Dermis microvascular lymphatic vessel endothelial cell (primary cell): ENCODE measurements around the gene EXOC3L1. TPM values are rescaled to one million over a fixed set of nuclear protein-coding genes. Genes with fewer than 3 reads are reported as not detected.
A peak's percentile ranks its signal among the peaks of the same experiment; 100 is the strongest.

Experiments
- DNase-seq, 2 donors: peaks; one replicate each; pipeline versions ENCODE4 v3.0.0 to v3.0.0-alpha.2; 2010; ENCODE audit warnings: low read depth in 2 of 2
- total RNA-seq: library from RNA; depleted of rRNA; stranded (reverse); fragments of >200 nt; gene quantifications from 2 replicates; pipeline ENCODE4 v1.2.1, GENCODE V29; 2014

Gene EXOC3L1
- total RNA-seq, 1 donor from 2014 or later: 38.8 TPM

DNA sequence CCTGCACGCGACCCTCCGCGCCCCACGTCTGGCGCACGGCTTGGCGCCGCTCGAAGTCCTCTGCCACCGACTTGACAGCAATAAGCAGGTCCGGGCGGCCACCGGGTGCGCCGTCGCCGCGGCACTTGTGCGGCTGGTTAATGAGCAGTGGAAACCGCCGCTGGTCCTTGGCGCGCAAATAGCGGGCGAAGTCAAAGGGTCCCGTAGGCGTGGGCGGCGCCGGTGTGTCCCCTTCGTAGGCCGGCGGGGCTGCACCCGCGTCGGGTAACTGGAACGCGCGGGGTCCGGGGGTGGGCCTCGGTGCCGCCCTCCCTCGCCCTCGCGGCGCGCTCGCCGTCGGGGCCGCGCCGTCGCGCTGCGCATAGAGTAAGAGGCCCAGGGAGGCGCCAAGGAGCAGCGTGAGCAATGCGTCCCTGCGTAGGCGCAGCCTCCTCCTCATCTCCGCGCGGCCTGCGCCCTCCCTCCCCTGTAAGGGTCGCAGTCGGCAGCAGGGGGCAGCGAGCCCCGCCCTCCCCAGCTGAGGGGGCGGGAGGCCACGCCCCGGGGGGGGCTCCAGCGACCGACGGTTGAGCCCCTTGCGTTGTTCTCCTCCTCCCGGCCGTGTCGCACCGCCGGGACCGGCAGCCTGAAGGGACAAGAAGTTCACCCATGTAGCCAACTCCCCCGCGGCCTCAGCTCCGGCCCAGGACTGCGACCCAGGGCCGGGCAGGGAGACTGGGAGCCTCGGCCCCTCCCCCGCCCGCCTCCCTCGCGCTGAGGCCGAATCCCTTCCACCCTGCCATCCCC lies 39.7 kb downstream of the EXOC3L1 start:
- DNase-seq: peak in 1 of 2 donors; percentile 44

DNA sequence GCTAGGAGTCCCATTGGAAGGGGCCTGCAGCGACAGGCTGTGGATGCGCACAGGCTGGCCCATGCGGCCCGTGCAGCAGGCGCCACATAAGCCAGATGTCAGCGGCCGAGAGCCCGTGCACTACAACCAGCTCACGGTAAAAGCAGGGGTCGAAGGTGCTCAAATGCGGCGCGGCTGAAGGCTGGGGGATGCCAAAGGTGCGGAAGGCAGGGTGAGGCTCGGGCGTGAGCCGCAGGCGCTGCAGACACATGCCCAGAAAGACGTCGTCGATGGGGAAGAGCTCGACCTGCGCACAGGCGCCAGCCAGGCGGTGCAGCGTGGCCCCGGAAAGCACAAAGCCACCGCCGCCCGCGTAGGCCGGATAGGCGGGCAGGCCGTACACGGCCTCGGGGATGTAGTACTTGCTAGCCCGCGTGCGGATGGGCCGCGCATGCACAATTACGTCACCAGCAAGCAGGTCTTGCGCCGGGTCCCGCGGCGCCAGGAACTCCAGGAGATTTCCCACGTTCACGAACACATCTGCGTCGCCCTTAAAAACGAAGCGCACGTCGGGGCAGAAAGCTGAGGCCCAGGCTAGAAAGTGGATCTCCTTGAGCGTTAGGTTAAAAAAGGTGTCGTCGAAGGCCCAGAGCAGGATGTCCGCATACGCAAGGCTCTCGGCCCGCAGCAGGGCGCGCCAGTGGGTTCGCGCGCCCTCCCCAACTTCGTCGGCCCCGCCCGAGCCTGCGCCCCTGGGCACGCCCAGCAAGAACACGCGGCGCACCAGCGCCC lies 40.5 kb downstream of the EXOC3L1 start:
- no peak for DNase-seq

DNA sequence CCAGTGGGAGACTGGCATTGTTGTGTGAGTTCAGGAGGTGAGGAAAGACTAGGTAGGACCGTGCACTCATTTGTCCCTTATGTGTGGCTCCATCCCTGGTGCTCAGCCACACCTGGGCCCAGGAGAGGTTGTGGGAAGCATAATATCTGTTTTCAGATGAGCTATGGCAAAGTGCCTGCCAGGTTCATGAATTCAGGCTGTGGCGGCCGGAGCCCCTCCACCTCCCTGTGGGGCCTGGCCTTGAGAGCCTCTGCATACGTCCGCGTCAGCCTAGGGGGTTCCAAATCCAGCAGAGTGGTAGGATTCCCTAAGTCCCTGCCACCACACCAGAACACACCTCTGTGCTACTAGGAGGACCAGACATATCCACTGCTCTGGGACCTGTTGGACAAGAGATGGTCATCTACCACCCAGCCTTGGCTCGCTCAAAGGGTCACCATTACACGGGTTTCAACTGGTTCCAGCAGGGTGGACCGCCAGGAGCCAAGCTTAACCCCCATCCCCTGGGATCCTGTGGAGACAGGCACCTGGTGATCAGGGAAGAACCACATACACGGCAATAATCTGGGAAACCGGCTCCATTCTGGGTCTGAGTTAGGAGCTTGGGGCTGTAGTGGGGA lies 41.2 kb downstream of the EXOC3L1 start:
- DNase-seq: no peak

DNA sequence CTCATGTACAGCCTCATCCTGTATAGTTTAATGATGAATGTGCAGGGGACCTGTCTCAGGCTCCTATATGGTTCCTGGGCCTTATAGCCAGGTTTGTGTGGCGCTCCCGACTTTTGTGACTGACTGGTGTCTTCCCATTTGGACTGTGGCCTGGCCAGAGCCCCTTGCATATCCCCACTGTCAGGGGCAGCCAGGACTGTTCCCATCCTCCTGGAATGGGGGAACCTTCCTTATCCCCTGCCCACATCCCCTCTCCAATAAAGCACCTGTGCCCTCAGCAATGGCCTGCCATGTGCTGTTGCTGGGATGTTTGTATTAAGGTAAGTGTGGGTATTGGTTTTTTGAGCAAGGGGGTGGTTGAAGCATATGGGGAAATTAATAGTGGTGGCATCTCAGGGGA lies 41.7 kb downstream of the EXOC3L1 start:
- DNase-seq: no peak

DNA sequence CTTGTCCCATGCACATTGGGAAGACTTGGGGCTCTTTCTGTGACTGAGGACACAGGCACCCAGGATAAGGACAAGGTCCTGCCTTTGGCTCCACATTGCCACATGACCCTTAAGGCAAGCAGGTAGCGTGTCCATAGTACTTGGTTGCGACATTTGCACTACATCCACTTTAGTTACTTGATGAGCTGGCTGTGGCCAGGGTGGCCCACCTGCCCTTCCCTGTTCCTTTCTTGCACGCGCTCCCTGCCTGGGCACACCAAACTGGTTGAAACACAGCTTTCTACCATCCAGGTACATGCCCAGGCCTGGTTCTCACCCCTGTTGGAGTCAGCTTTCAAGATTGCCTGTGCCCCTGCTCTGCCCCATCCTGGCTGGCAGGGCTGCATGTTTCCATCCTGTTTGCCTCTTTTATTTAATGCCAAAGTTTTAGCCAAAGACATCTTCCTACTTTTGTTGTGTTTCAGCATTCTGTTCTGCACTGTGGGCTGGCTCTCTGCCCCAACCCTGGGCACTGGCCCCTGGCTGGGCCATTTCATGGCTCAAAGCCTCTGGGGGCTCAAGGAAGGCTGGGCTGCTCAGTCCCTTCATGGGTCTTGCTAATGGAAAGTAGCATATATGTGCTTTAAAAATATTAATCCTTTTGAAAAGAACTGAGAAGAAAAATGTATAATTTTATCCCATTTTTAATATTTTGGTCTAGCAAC lies 42.3 kb downstream of the EXOC3L1 start:
- DNase-seq: no peak

DNA sequence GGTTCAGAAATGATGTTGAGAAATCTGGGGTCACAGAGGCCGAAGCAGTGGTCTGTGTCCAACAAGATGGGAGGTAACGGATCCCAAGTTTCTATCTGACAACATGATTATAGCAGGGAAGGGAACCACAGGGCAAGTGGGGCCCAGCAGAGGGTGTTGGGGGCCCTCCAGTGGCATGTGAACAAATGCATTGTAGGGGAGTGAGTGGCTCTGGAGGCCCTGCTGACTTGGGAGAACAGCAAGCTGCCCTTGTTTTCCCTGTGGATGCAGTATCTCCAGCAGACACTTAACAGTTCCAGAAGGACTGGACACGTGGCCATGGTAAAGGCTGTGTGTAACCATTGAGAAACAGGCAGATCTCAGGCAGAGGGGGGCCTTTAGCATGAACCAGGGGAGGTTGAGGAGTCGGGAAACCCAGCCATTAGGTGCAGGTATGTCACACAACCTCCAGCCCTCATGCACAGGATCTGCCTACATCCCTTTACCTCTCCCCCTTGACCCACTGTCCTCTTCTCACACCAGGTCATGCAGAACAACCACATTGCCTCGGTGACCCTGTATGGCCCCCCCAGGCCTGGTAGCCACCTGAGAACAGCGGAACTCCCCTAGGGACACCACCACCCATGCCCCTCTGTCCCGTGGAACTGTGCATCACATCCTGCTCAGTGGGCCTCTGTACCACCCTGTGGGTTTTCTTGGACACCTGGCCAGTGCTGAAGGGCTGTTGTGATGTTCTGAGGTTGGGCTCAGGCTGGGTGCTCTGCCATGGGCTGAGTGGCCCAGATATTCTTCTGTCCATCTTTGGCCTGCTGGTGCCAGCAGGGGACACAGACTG lies 43.2 kb downstream of the EXOC3L1 start:
- DNase-seq: no peak

DNA sequence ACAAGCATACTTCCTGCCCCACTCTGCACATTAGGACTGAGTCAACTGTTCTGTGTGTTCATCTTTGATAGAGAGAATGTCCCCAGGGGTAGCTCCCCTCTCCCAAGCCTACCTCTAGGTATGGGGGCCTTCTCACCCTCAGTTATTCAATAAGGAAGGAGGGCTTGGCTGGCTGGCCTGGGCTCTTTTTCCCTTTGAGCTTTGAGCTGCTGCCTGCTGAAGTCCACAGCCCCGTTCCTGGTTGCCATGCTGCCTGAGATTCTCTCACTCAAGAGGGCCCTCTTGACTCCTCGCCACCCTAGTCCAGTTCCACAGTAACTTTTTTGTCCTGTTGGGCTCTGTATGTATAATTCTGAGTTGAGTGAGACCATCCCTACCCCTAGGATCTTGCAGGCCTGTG lies 44.2 kb downstream of the EXOC3L1 start:
- no peak for DNase-seq

DNA sequence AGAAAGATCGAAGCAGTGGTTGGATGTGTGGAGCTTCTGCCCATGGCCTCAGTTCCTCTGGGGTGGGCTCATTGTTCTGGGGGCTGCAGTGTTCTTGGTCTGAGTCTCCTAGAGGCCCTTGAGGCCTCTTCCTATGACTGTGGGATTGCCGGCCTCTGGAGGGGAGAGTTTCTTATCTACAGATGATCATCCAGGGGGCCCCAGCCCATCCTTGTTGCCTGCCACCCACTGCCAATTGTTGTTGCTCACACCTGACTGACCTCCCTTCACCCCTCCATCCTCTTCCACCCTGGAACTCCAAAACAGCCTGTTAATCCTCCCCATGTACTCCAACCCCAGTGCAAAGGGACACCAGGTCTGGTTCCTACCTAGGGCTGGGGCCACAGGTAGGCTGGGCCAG lies 45.0 kb downstream of the EXOC3L1 start:
- DNase-seq: no peak

DNA sequence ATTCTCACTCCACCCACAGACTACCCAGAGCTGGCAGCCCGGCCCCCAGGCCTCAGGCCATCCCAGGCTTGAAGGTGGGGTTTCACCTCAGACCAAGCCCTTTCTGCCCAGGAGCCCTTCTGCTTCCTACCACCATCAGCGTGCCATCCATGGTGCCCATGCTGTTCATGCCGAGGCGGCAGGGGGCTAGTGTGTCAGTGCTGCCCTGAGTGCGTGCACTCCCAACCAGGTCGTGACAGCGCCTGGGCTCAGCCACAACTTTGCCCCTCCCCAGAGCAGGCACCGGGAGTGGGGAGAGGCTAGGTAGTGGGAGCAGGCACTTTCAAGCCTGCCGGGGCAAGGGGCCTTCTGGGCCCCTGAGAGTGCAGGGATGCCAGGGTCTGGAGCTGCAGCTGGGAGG lies 47.6 kb downstream of the EXOC3L1 start:
- no peak for DNase-seq

DNA sequence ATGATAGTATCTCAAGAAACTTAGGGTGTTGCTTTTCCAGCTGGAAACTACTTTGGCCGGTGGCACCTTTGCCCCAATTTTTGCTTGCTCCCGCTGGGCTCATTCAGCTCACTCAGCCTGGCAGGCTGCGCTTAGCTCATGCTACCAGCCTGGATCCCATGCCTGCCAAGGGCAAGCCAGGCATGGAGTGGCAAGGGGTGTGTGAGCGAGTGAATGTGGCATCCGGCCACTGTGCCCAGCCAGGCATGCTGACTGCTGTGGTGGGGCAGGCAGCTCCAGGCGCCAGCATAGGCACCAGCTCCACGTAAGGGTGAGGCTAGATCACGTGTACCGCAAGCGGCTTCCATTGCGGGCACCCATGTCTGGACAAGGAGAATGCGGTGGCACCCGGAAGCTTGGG lies 48.5 kb downstream of the EXOC3L1 start:
- no peak for DNase-seq

DNA sequence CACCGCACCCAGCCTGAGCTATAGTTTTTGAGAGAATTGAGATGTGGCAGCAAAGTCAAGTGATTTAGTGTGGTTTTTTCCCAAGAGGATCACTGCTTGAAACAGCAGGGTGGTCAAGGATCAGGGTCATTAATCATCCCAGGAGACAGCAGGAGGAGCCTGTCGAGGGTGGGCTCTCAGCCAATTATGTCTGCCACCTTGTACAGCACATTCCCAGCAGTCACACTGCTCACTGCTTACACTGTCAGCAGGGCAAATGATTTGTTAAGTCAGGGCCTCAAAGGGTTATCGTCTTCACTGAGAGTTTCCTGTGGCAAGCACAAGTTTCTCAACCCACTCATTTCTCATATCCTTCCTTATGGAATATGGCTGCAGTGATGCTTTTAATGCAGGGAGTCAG lies 52.3 kb downstream of the EXOC3L1 start:
- peak in 1 of 2 donors; percentile 79 for DNase-seq

Other genes with a start within 250 kb of the EXOC3L1 start
- gene CES3, start 228.9 kb downstream of the EXOC3L1 start, total RNA-seq: not detected in 2 replicates
- 1.0 and 1.6 TPM in 2 replicates for gene CES4A, start 201.5 kb downstream of the EXOC3L1 start, total RNA-seq
- gene CBFB, start 161.0 kb downstream of the EXOC3L1 start, total RNA-seq: 44.8 and 51.1 TPM in 2 replicates
- 9.6 and 15.0 TPM in 2 replicates for gene PHAF1, start 80.2 kb downstream of the EXOC3L1 start, total RNA-seq
- 2.4 and 6.3 TPM in 2 replicates for gene B3GNT9, start 39.1 kb downstream of the EXOC3L1 start, total RNA-seq
- 12.1 and 17.2 TPM in 2 replicates for gene TRADD, start 30.2 kb downstream of the EXOC3L1 start, total RNA-seq
- gene FBXL8, start 30.2 kb downstream of the EXOC3L1 start, total RNA-seq: 4.2 and 7.1 TPM in 2 replicates
- gene HSF4, start 25.4 kb downstream of the EXOC3L1 start, total RNA-seq: 0.77 and 1.1 TPM in 2 replicates
- 5.8 and 6.8 TPM in 2 replicates for gene NOL3, start 19.6 kb downstream of the EXOC3L1 start, total RNA-seq
- gene MATCAP1, start 6.2 kb downstream of the EXOC3L1 start, total RNA-seq: 6.7 and 8.1 TPM in 2 replicates
- 58.8 and 64.5 TPM in 2 replicates for gene E2F4, start 2.0 kb upstream of the EXOC3L1 start, total RNA-seq
- gene ELMO3, start 9.0 kb upstream of the EXOC3L1 start, total RNA-seq: 0.64 and 1.0 TPM in 2 replicates
- 23.6 and 28.1 TPM in 2 replicates for gene TMEM208, start 37.0 kb upstream of the EXOC3L1 start, total RNA-seq
- gene FHOD1, start 57.3 kb upstream of the EXOC3L1 start, total RNA-seq: 15.0 and 18.2 TPM in 2 replicates
- 0.39 and 0.51 TPM in 2 replicates for gene SLC9A5, start 58.8 kb upstream of the EXOC3L1 start, total RNA-seq
- gene PLEKHG4, start 89.4 kb upstream of the EXOC3L1 start, total RNA-seq: 9.2 and 11.6 TPM in 2 replicates
- under 0.01 TPM in 1 of 2 replicates, not detected in the other for gene KCTD19, start 136.6 kb upstream of the EXOC3L1 start, total RNA-seq
- under 0.01 and 0.13 TPM in 2 replicates for gene LRRC36, start 136.7 kb upstream of the EXOC3L1 start, total RNA-seq
- under 0.01 TPM in 2 replicates for gene TPPP3, start 203.4 kb upstream of the EXOC3L1 start, total RNA-seq
- gene ZDHHC1, start 226.3 kb upstream of the EXOC3L1 start, total RNA-seq: 3.1 and 6.4 TPM in 2 replicates
- not detected in 2 replicates for gene HSD11B2, start 241.0 kb upstream of the EXOC3L1 start, total RNA-seq